SK-N-SH (cell line): ENCODE data around the gene CEACAM20. TPM values are rescaled to one million over a fixed set of nuclear protein-coding genes. Genes with fewer than 3 reads are reported as not detected.
A peak's percentile ranks its signal among the peaks of the same experiment; 100 is the strongest.

Source experiments
- CTCF ChIA-PET: fragments of 300-600, 350-600 bp; formaldehyde crosslinking; extraction: SDS; loops from one replicate; lab custom pipeline; 2021; lab: Yijun Ruan, JAX
- POLR2A ChIA-PET: fragments of 350-600 bp; sonication (Branson Sonifier 250); formaldehyde crosslinking; extraction: SDS; loops from one replicate; lab custom pipeline; 2020; ENCODE audit warnings: antibody characterized with exemption, inconsistent platforms; lab: Yijun Ruan, JAX
- DNase-seq: peaks from one replicate; pipeline ENCODE4 v3.0.0; 2012
- H2AFZ ChIP-seq: fragments of 200-600 bp; sonication (generic); 2 replicates; pipeline ENCODE4 v1.8.1; 2016; ENCODE audit warnings: antibody characterized with exemption, mild to moderate bottlenecking, low read depth
- H3F3A ChIP-seq: fragments of 200-600 bp; sonication (generic); replicated peaks from 2 replicates; pipeline ENCODE3; 2016; ENCODE audit warnings: antibody characterized with exemption, mild to moderate bottlenecking; ENCODE audit not compliant: insufficient read depth
- H3K27ac ChIP-seq, 2 experiments: fragments of 200-500 bp in 1 of 2; fragments of 200-600 bp in 1 of 2; sonication (Bioruptor generic) in 1 of 2; sonication (generic), shearing (Covaris generic) in 1 of 2; 2 replicates each; pipeline versions ENCODE4 v1.5.1 to v1.6.1; 2014 to 2016; ENCODE audit warnings: low read depth in 2 of 2, inconsistent platforms in 1 of 2, low read length in 1 of 2, mild to moderate bottlenecking in 1 of 2, mixed read lengths in 1 of 2
- H3K27me3 ChIP-seq: fragments of 200-600 bp; sonication (generic), shearing (Covaris generic); 2 replicates; pipeline ENCODE4 v1.6.1; 2016; ENCODE audit warnings: mixed run types; ENCODE audit not compliant: insufficient read depth
- H3K36me3 ChIP-seq, 2 experiments: fragments of 200-500 bp in 1 of 2; fragments of 200-600 bp in 1 of 2; sonication (Bioruptor generic) in 1 of 2; sonication (generic) in 1 of 2; replicated peaks in 1 of 2; 2 replicates each; pipeline versions ENCODE3 to v1.5.1; 2014 to 2016; ENCODE audit warnings: low read length in 1 of 2, mild to moderate bottlenecking in 1 of 2; ENCODE audit not compliant: insufficient read depth in 2 of 2, control insufficient read depth in 1 of 2
- H3K4me1 ChIP-seq, 2 experiments: fragments of 200-500 bp in 1 of 2; fragments of 200-600 bp in 1 of 2; sonication (Bioruptor generic) in 1 of 2; sonication (generic), shearing (Covaris generic) in 1 of 2; 2 replicates each; pipeline versions ENCODE4 v1.5.1 to v1.6.1; 2014 to 2016; ENCODE audit warnings: low read depth in 1 of 2, low read length in 1 of 2, mixed run types in 1 of 2; ENCODE audit not compliant: insufficient read depth in 2 of 2, control insufficient read depth in 1 of 2
- H3K4me2 ChIP-seq: fragments of 200-600 bp; sonication (generic), shearing (Covaris generic); 2 replicates; pipeline ENCODE4 v1.6.1; 2017; ENCODE audit warnings: mixed run types
- H3K4me3 ChIP-seq, 2 experiments: fragments of 200-500 bp in 1 of 2; fragments of 200-600 bp in 1 of 2; sonication (Bioruptor generic) in 1 of 2; sonication (generic), shearing (Covaris generic) in 1 of 2; 2 replicates each; pipeline versions ENCODE4 v1.5.1 to v1.8.1; 2014 to 2016; ENCODE audit warnings: low read depth in 2 of 2, inconsistent platforms in 1 of 2, low read length in 1 of 2, mild to moderate bottlenecking in 1 of 2, mixed read lengths in 1 of 2, moderate library complexity in 1 of 2
- H3K79me2 ChIP-seq: fragments of 200-600 bp; sonication (generic); 2 replicates; pipeline ENCODE4 v1.8.1; 2017; ENCODE audit warnings: mild to moderate bottlenecking; ENCODE audit not compliant: insufficient read depth
- H3K9ac ChIP-seq: fragments of 200-600 bp; sonication (generic); 2 replicates; pipeline ENCODE4 v1.6.1; 2017; ENCODE audit warnings: mixed run types
- H3K9me2 ChIP-seq: fragments of 200-600 bp; sonication (generic); 2 replicates; pipeline ENCODE4 v1.6.1; 2017; ENCODE audit warnings: mixed run types
- H3K9me3 ChIP-seq: fragments of 200-600 bp; sonication (generic); 2 replicates; pipeline ENCODE4 v1.6.1; 2017; ENCODE audit warnings: mixed run types, mild to moderate bottlenecking, moderate library complexity
- H4K20me1 ChIP-seq: fragments of 200-600 bp; sonication (generic); 2 replicates; pipeline ENCODE4 v1.6.1; 2017; ENCODE audit warnings: mild to moderate bottlenecking, mixed run types; ENCODE audit not compliant: insufficient read depth
- CHD2 ChIP-seq: fragments of 150-350 bp; IDR thresholded peaks from 2 replicates; pipeline ENCODE4 v1.6.1; 2018; ENCODE audit warnings: low read length; ENCODE audit not compliant: partially characterized antibody
- CTCF ChIP-seq: fragments of 200-600 bp; sonication (generic); IDR thresholded peaks from 2 replicates; pipeline ENCODE4 v1.6.1; 2017; ENCODE audit warnings: antibody characterized with exemption, mild to moderate bottlenecking, moderate library complexity
- EP300 ChIP-seq, 2 experiments: IDR thresholded peaks; 2 replicates each; pipeline versions ENCODE4 v1.4.0 to v1.6.1; 2012; ENCODE audit warnings: borderline replicate concordance in 1 of 2, low read depth in 1 of 2, low read length in 1 of 2
- EZH2phosphoT487 ChIP-seq: fragments of 200-600 bp; sonication (generic); IDR thresholded peaks from 2 replicates; pipeline ENCODE4 v1.6.1; 2017; ENCODE audit warnings: low read depth, mixed run types, mild to moderate bottlenecking, antibody characterized with exemption, moderate library complexity, borderline replicate concordance
- FOSL2 ChIP-seq: IDR thresholded peaks from 2 replicates; pipeline ENCODE4 v1.4.0; 2012; ENCODE audit warnings: low read depth, mild to moderate bottlenecking, moderate library complexity, borderline replicate concordance
- FOXJ3 ChIP-seq: sonication (generic); formaldehyde crosslinking; IDR thresholded peaks from 2 replicates; pipeline ENCODE4 v1.5.1; 2020; ENCODE audit warnings: mild to moderate bottlenecking, missing genetic modification reagents
- GABPA ChIP-seq: IDR thresholded peaks from 2 replicates; pipeline ENCODE4 v1.4.0; 2012; ENCODE audit warnings: low read depth, mild to moderate bottlenecking
- JUND ChIP-seq: IDR thresholded peaks from 2 replicates; pipeline ENCODE4 v1.4.0; 2012
- MAX ChIP-seq: IDR thresholded peaks from 2 replicates; pipeline ENCODE4 v1.4.0; 2012; ENCODE audit warnings: low read depth
- NFIC ChIP-seq: IDR thresholded peaks from 2 replicates; pipeline ENCODE4 v1.4.0; 2012; ENCODE audit warnings: borderline replicate concordance
- RAD21 ChIP-seq: IDR thresholded peaks from 2 replicates; pipeline ENCODE4 v1.6.1; 2012; ENCODE audit warnings: mild to moderate bottlenecking, low read length
- REST ChIP-seq: IDR thresholded peaks from 2 replicates; pipeline ENCODE4 v1.6.1; 2012; ENCODE audit warnings: mild to moderate bottlenecking, low read depth, low read length, moderate library complexity
- RFX5 ChIP-seq: IDR thresholded peaks from 2 replicates; pipeline ENCODE4 v1.6.1; 2012; ENCODE audit warnings: mild to moderate bottlenecking, improper control_type of control experiment, low read length
- SIN3A ChIP-seq: IDR thresholded peaks from 2 replicates; pipeline ENCODE4 v1.6.1; 2012; ENCODE audit warnings: low read depth, mild to moderate bottlenecking, low read length, moderate library complexity, borderline replicate concordance
- SMC3 ChIP-seq: IDR thresholded peaks from 2 replicates; pipeline ENCODE4 v1.6.1; 2012; ENCODE audit warnings: low read depth, low read length, improper control_type of control experiment
- TAF1 ChIP-seq: IDR thresholded peaks from 2 replicates; pipeline ENCODE4 v1.6.1; 2012; ENCODE audit warnings: low read depth, mild to moderate bottlenecking, low read length, moderate library complexity, borderline replicate concordance
- USF1 ChIP-seq: IDR thresholded peaks from 2 replicates; pipeline ENCODE4 v1.4.0; 2012; ENCODE audit warnings: low read depth, borderline replicate concordance
- USF2 ChIP-seq: fragments of 150-350 bp; IDR thresholded peaks from 2 replicates; pipeline ENCODE4 v1.6.1; 2017; ENCODE audit warnings: antibody characterized with exemption, low read length, low read depth, borderline replicate concordance
- YY1 ChIP-seq: IDR thresholded peaks from 2 replicates; pipeline ENCODE4 v1.4.0; 2012; ENCODE audit warnings: low read depth, mild to moderate bottlenecking
- ZBTB33 ChIP-seq: IDR thresholded peaks from 2 replicates; pipeline ENCODE4 v1.4.0; 2012; ENCODE audit warnings: low read depth, borderline replicate concordance
- WGBS: methylation state at CpG from one replicate; pipeline ENCODE4 v1.1.6; 2017; ENCODE audit warnings: low lambda C conversion rate; 5-methylcytosine and 5-hydroxymethylcytosine counted together
- polyA plus RNA-seq, 3 experiments: library from polyadenylated mRNA; depleted of rRNA; stranded (reverse); fragments of >200 nt; gene quantifications; 2 replicates each; pipeline ENCODE4 v1.2.3, GENCODE V29; 2012

CEACAM20 gene
- polyA plus RNA-seq, 1 of the 3 experiments (the other 2 are of a cell fraction): not detected

GRCh38 chr19:44498988-44499387, 30.5 kb downstream of the CEACAM20 start:
- Histone ChIP-seq H3K9me2 (no peaks in the 10 kb centered on the region), H4K20me1 (no peaks in the 10 kb centered on the region), H3K27me3 (no peaks in the 10 kb centered on the region), H3K27ac (no peak overlapping the region), H3K4me1 (peaks cover 3 to 13% of the 10 kb centered on the region in 2 experiments; a peak in 2 of 4 replicates), H3K9ac (no peak overlapping the region), H2AFZ (no peak overlapping the region), H3K4me2 (peak overlapping the region; percentile 79), H3F3A (no peaks in the 10 kb centered on the region), H3K36me3 (peaks cover 21 to 35% of the 10 kb centered on the region in 2 experiments), H3K79me2 (peaks cover 56% of the 10 kb centered on the region), H3K9me3 (no peaks in the 10 kb centered on the region), H3K4me3 (peak overlapping the region; percentile 80 to 99)
- no peak for DNase-seq
- CTCF ChIA-PET: no interaction called here
- TF ChIP-seq TAF1 (no peak), EZH2phosphoT487 (no peak), SMC3 (no peak), ZBTB33 (no peak), SIN3A (no peak), USF1 (no peak), FOSL2 (no peak), CTCF (no peak), GABPA (no peak), FOXJ3 (CRISPR knock-in tag) (no peak), MAX (no peak), EP300 (IDR thresholded peaks at IDR 0.05; ENCODE audit: borderline replicate concordance in 1 of 2, low read depth in 1 of 2, low read length in 1 of 2) (no peak), CHD2 (no peak), RAD21 (no peak), YY1 (no peak), RFX5 (no peak), NFIC (no peak), REST (no peak), JUND (no peak), USF2 (no peak)
- POLR2A ChIA-PET: no interaction called here
- 92% methylated on average over 9 of the region's 9 CpGs for WGBS
